Astrocyte (in vitro differentiated cells and primary cell): Measurements from ENCODE around the gene EPS15. TPM values are rescaled to one million over a fixed set of nuclear protein-coding genes. Genes with fewer than 3 reads are reported as not detected.

Experiments
- DNase-seq: peaks from one replicate; pipeline ENCODE4 v3.0.0-alpha.2; 2010; ENCODE audit warnings: low read depth
- FAIRE-seq: peaks from 2 replicates; lab custom pipeline; 2011; peaks lifted over from hg19 to GRCh38; lab: Jason Lieb, UNC
- H2AFZ ChIP-seq: 2 replicates; pipeline ENCODE4 v1.6.0; 2012; ENCODE audit warnings: low read depth, low read length, inconsistent platforms
- H3K27ac ChIP-seq: 2 replicates; pipeline ENCODE4 v1.5.1; 2011; ENCODE audit warnings: low read depth, low read length, inconsistent platforms
- H3K27me3 ChIP-seq: 2 replicates; pipeline ENCODE4 v1.6.0; 2011; ENCODE audit warnings: low read length, inconsistent platforms; ENCODE audit not compliant: insufficient read depth
- H3K36me3 ChIP-seq: 2 replicates; pipeline ENCODE4 v1.5.1; 2011; ENCODE audit warnings: low read length, inconsistent platforms; ENCODE audit not compliant: insufficient read depth
- H3K4me1 ChIP-seq: 2 replicates; pipeline ENCODE4 v1.5.1; 2011; ENCODE audit warnings: low read length, inconsistent platforms; ENCODE audit not compliant: insufficient read depth
- H3K4me2 ChIP-seq: 2 replicates; pipeline ENCODE4 v1.6.0; 2012; ENCODE audit warnings: low read length, inconsistent platforms
- H3K4me3 ChIP-seq: 2 replicates; pipeline ENCODE4 v1.5.1; 2011; ENCODE audit warnings: low read depth, mild to moderate bottlenecking, low read length, inconsistent platforms; ENCODE audit not compliant: insufficient read depth
- H3K79me2 ChIP-seq: 2 replicates; pipeline ENCODE4 v1.6.0; 2012; ENCODE audit warnings: mild to moderate bottlenecking, low read length, inconsistent platforms; ENCODE audit not compliant: insufficient read depth
- H3K9ac ChIP-seq: 2 replicates; pipeline ENCODE4 v1.6.0; 2012; ENCODE audit warnings: mild to moderate bottlenecking, low read length, inconsistent platforms
- H3K9me3 ChIP-seq: 2 replicates; pipeline ENCODE4 v1.5.1; 2012; ENCODE audit warnings: low read depth, mild to moderate bottlenecking, low read length, inconsistent platforms; ENCODE audit not compliant: insufficient read depth
- H4K20me1 ChIP-seq: 2 replicates; pipeline ENCODE4 v1.6.0; 2012; ENCODE audit warnings: low read length, inconsistent platforms; ENCODE audit not compliant: insufficient read depth
- H3K27ac Mint-ChIP-seq: one replicate; pipeline ENCODE4 v1.8.0; 2021; ENCODE audit warnings: mild to moderate bottlenecking, mixed read lengths; ENCODE audit not compliant: unreplicated experiment
- H3K27me3 Mint-ChIP-seq: one replicate; pipeline ENCODE4 v1.8.0; 2021; ENCODE audit warnings: low read depth, mixed read lengths; ENCODE audit not compliant: unreplicated experiment
- H3K36me3 Mint-ChIP-seq: one replicate; pipeline ENCODE4 v1.8.0; 2021; ENCODE audit warnings: low read depth, mixed read lengths; ENCODE audit not compliant: unreplicated experiment
- H3K4me1 Mint-ChIP-seq: one replicate; pipeline ENCODE4 v1.8.0; 2021; ENCODE audit warnings: low read depth, mixed read lengths; ENCODE audit not compliant: unreplicated experiment
- H3K4me3 Mint-ChIP-seq: one replicate; pipeline ENCODE4 v1.8.0; 2021; ENCODE audit warnings: mild to moderate bottlenecking, moderate library complexity, mixed read lengths; ENCODE audit not compliant: unreplicated experiment
- H3K9me3 Mint-ChIP-seq: one replicate; pipeline ENCODE4 v1.8.0; 2021; ENCODE audit warnings: mild to moderate bottlenecking, mixed read lengths; ENCODE audit not compliant: unreplicated experiment
- CTCF ChIP-seq: IDR thresholded peaks from 2 replicates; pipeline ENCODE4 v1.5.1; 2011; ENCODE audit warnings: low read depth, mild to moderate bottlenecking, inconsistent platforms, low read length, moderate library complexity; ENCODE audit not compliant: insufficient read depth
- EZH2 ChIP-seq: IDR thresholded peaks from 2 replicates; pipeline ENCODE4 v1.6.1; 2012; ENCODE audit warnings: mild to moderate bottlenecking, low read length, inconsistent platforms; ENCODE audit not compliant: insufficient read depth
- total RNA-seq: library from RNA; stranded (reverse); gene quantifications from 2 replicates; pipeline ENCODE4 v1.2.1, GENCODE V29; 2021

Gene EPS15
- total RNA-seq, 1 donor from 2014 or later: 70.6 TPM

- H3K4me3 Mint-ChIP-seq: no peak overlapping the region
- H3K27ac Mint-ChIP-seq: no peak overlapping the region
- peaks cover 3% of the 10 kb centered on the region for H3K9me3 Mint-ChIP-seq
- TF ChIP-seq CTCF: no peak
- no peak for TF ChIP-seq EZH2
- Histone ChIP-seq H3K4me1 (peaks cover 12% of the 10 kb centered on the region), H3K4me3 (no peak overlapping the region), H3K36me3 (no peaks in the 10 kb centered on the region), H3K27ac (no peak overlapping the region), H3K9ac (no peak overlapping the region), H3K79me2 (no peaks in the 10 kb centered on the region), H2AFZ (no peak overlapping the region), H3K4me2 (no peak overlapping the region), H4K20me1 (no peaks in the 10 kb centered on the region), H3K9me3 (no peaks in the 10 kb centered on the region), H3K27me3 (no peaks in the 10 kb centered on the region)
- no peaks in the 10 kb centered on the region for H3K27me3 Mint-ChIP-seq
- H3K4me1 Mint-ChIP-seq: peaks cover 5% of the 10 kb centered on the region
- no peak for DNase-seq
- peaks cover 3% of the 10 kb centered on the region for H3K36me3 Mint-ChIP-seq
- no peak for FAIRE-seq
Observed at GRCh38 chr1:51523931-51524330, 4.9 kb upstream of the EPS15 start.

GRCh38 chr1:51520700-51521248 is 1.7 kb upstream of the EPS15 start:
- no peak overlapping the region for H3K4me3 ChIP-seq
- peaks cover 13% of the 10 kb centered on the region for H4K20me1 ChIP-seq
- DNase-seq (no peak), FAIRE-seq (no peak)
- no peaks in the 10 kb centered on the region for H3K27me3 ChIP-seq
- TF ChIP-seq CTCF: no peak
- TF ChIP-seq EZH2: no peak
- H3K27ac ChIP-seq: peak overlapping the region; percentile 24
- no peak overlapping the region for H3K27ac Mint-ChIP-seq
- peaks cover 28% of the 10 kb centered on the region for H3K79me2 ChIP-seq
- H3K36me3 ChIP-seq: no peaks in the 10 kb centered on the region
- no peak overlapping the region for H2AFZ ChIP-seq
- H3K4me3 Mint-ChIP-seq: no peak overlapping the region
- no peak overlapping the region for H3K9ac ChIP-seq
- H3K4me1 ChIP-seq: peaks cover 16% of the 10 kb centered on the region
- no peaks in the 10 kb centered on the region for H3K27me3 Mint-ChIP-seq
- peaks cover 18% of the 10 kb centered on the region for H3K4me1 Mint-ChIP-seq
- peaks cover 3% of the 10 kb centered on the region for H3K36me3 Mint-ChIP-seq
- peaks cover 3% of the 10 kb centered on the region for H3K9me3 Mint-ChIP-seq
- H3K9me3 ChIP-seq: no peaks in the 10 kb centered on the region
- H3K4me2 ChIP-seq: peak overlapping the region; percentile 6
